ENCODE results near the gene GOLGA1.
"Not testable (repeated sequence)": the region's sequence is repeated elsewhere in the genome, so short reads cannot be mapped to it uniquely, and the experiment has no call there.

GOLGA1 gene

DNA sequence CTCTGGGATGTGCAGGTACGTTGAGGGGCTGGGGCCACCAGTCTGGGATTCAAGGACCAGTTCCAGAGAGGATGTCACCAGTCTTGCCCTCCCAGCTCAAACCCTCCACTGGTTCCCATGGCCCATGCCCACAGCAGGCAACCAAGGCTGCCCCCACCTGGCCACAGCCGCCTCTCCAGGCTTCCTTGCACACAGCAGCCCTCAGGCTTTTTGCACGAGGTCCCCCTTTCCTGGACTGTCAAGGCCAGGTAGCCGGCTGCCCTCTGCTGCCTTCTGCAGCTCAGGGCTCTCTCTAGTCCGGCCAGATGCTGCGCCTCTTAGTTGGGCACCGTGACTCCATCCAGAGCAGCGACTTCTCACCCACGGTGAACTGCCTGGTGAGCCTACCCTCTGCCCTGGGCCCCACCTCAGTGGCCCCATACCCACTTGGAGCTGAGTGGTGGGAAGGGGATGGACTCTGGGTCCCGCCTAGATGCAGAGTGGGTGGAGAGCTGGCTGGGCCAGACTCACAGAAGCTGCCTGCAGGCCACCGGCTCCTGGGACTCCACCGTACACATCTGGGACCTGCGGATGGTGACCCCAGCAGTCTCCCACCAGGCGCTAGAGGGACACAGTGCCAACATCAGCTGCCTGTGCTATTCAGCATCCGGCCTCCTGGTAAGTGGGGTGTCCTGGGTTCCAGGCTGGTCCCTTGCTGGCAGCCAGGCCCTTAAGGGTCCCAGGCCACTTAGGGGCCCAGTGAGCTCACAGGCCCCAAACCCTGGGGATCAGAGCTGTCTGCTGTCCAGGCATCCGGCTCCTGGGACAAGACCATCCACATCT, 84.7 kb downstream of the GOLGA1 start:
- DNase-seq: no peak

DNA sequence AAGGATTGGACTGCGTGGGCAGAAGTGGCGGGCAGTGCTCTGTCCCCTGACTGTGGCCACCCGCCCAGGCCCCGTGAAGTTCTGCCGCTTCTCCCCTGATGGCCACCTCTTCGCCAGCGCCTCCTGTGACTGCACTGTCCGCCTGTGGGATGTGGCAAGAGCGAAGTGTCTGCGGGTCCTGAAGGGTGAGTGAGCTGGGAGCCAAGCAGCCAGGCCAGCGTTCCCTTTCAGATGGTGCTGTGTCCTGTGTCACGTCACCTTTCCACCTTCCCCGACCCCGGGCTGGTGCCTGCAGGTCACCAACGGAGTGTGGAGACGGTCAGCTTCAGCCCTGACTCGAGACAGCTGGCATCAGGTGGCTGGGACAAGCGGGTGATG, 85.3 kb downstream of the GOLGA1 start:
- DNase-seq: no peak

DNA sequence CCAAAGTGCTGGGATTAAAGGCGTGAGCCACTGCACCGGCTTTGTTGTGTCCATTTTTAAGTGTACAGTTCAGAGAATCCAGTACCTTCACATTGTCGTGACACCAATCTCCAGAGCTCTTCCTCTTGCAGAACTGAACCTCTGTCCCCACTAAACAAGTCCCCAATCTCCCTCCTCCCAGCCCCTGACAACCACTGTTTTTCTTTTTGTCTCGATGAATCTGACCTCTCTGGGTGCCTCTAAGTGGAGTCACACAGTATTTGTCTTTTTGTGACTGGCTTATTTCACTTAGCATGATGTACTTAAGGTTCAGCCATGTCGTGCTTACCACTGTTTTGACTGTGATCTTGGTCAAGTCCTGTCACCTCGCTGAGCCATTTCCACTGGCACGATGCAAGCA, 86.1 kb downstream of the GOLGA1 start:
- no peak for DNase-seq

DNA sequence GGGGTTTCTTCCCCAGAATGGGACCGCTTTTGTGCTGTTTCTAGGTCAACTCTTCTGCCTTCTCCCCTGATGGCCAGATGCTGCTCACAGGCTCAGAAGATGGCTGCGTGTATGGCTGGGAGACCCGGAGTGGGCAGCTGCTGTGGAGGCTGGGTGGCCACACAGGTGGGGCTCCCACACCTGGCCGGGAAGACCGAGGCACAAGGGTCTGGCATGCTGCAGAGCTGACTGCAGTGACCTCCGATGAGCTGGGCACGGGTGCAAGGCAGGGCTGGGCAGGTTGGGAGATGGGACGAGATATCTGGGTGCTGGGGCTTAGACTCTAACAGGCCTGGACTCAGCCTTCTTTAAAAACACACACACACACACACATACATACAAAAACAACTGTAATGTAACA, 86.7 kb downstream of the GOLGA1 start:
- DNase-seq: no peak

DNA sequence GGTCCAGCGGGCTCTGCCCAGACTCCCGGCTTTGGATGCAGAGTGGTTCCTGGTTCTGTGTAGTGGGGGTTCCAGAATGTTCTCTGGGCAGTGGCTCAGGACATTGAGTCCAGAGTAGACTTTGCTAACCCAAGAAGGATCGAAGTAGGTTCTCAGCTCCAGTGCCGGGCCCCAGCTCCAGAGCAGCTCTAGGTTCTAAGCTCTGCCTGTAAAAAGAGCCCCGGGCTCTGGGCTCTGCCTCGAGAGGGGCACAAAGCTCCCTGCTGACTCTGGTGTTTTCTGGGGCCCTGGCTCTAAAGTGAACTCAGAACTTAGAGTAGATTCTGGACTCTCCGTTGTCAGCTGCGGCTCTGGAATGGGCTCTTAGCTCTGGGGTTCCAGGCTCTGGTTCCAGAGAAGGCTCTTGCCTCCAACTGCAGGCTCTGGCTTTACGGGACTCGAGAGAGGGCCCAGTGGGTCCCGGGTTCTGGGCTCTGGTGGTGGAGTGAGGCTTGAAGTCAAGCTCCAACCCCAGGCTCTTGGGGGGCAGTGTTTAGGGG, 87.2 kb downstream of the GOLGA1 start:
- DNase-seq: no peak

DNA sequence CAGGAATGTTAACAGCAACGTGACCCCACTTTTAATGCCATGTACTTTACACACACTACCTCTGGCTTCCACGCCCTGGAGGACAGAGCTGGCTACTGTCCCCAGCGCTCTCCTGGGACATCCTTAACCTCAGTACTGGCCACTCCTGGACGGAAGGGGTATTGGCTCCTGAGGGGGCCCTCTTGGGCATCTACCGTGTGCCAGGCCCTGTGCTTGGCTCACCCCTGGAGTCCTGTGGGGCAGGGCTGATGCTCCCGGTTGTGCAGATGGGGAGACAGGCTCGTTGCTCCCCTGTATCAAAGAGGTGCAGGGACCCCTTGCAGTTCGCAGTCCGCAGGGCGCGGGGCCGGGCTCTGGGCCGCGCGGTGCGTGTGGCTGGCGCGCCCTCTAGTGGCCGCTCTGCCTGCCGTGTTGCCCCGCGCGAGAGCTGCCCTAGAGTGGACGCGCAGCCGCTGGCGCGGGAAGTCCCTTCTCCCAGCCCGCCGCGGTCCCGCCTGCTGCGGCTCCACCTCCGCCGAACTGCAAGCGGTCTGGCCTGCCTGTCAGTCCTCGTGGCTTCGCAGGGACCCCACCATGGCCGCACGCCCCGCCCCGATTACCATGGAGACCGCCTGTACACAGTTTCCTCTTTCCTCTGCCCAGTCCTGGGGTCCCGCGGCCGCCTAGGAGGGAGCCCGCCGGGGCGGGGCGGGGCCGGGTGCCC, 87.9 kb downstream of the GOLGA1 start, which contains the start of gene WDR38:
TSS of gene WDR38 (plus strand) at position 632 of the 703 bp plus-strand sequence. CDS start 72 bp downstream, outside the sequence.
- peak; percentile 77 for DNase-seq

DNA sequence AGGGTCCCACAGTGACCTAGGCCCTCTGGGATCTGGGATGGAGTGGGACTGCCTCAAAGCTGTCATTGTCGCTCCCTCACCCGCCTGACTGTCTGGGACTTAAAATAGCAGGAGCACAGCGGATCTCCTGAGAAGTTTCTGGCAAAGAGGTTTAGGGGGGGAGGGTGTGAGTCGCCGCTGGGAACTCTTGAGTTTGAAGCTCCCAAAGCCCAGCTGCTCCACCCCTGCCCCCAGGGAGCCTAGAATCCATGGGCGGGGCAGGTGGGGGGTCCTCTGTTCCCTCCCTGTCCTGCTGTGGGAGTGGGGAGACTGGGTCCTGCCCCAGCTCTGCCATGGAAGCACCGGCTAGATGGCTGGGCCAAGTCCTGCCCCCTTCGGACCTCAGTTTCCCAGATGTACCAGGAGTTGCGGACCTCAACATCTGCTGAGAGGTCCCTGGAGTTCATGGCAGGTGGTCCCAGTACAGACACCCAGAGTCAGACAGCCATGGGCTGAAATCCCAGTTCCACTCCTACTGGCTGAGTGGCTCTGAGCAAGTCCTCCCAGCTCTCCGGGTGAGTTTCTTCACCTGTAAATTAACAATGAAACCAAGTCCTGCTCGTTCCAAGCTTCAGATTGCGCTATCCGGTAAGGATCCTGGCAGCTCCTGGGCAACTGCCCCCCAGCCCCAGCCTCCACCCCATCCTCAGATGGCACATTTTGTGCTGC, 88.6 kb downstream of the GOLGA1 start:
- no peak for DNase-seq

DNA sequence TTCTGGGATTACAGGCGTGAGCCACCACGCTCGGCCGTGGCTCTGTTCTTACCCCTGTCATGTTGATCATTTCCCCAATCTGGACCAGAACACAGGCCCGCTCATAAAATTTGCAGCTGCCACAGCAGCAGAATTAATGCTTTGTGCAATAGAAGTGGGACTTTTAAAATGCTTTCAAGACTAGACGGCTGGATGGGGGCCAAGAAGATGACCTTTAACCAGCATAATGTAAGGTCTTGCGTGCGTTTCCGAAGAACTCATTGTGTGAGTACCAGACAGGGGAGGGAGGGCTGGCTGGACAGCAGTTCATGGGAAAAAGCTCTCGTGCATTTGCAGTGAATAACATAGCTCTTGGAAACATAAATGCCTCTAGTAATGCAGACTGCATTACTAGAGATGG, 91.1 kb downstream of the GOLGA1 start:
- no peak for DNase-seq

DNA sequence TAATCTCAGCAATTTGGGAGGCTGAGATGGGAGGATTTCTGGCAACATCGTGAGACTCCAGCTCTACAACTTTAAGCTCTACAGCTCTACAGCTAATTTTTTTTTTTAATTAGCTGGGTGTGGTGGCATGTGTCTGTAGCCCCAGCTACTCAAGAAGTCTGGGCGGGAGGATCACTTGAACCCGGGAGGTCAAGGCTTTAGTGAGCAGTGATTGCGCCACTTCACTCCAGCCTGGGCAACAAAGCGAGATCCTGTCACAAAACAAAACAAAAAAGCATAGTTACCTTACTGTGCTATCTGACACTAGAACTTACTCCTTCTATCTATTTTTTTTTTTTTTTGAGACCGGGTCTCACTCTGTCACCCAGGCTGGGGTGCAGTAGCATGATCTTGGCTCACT, 93.9 kb downstream of the GOLGA1 start:
- no peak for DNase-seq

DNA sequence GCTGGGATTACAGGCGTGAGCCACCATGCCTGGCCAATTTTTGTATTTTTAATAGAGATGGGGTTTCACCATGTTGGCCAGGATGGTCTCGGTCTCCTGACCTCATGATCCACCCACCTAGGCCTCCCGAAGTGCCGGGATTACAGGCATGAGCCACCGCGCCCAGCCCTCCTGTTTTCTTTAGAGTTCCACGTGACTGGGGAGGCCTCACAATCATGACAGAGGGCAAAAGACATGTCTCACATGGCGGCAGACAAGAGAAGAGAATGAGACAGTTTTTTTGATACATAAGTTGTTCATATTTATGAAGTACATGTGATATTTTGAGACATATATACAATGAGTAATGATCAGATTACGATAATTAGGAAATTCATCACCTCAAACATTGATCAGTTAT, 94.4 kb downstream of the GOLGA1 start:
- not testable (repeated sequence) for DNase-seq

DNA sequence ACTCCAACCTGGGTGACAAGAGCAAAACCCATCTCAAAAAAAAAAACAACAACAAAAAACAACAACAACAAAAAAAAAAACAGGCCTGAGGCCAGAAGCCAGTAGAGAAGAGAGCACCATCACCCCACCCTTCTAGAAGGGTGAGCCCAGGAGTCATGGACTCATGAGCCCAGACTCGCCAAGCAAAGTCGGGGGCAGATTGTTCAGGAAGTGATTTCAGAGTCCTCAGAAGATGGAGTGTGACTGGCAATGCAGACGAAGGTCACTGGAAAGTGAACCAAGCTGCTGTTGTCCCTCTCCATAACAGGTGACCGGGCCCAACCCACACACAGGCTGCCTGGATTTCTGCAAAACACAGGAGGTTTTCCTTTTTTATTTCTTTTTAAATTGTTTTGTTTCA, 96.6 kb downstream of the GOLGA1 start:
- DNase-seq: no peak

DNA sequence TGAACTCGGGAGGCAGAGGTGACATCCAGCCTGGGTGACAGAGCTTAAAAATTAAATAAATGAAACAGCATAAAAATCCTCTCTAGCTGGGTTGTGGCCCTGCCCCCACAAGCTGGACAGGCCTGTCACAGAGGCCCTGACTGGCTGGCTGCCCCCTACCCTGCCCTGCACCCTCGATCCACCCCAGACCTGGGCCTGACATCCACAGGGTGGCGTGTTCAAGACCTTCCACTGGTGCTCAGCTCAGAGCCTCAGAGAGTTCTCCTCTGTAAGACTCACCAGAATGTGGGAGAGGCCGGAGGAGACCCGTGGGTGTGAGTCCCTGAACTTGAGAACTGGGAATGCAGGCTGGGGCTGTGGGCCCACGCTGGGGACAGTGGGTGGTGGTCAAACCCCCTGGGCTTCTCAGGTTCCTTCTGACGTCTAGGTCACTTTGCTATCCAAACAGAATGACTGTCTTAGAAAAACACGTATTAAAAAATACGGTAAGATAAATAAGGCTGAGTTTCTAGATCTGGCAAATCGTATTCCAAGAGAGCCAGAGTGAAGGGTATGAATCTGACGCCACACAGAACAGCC, 97.3 kb downstream of the GOLGA1 start:
- DNase-seq: no peak

DNA sequence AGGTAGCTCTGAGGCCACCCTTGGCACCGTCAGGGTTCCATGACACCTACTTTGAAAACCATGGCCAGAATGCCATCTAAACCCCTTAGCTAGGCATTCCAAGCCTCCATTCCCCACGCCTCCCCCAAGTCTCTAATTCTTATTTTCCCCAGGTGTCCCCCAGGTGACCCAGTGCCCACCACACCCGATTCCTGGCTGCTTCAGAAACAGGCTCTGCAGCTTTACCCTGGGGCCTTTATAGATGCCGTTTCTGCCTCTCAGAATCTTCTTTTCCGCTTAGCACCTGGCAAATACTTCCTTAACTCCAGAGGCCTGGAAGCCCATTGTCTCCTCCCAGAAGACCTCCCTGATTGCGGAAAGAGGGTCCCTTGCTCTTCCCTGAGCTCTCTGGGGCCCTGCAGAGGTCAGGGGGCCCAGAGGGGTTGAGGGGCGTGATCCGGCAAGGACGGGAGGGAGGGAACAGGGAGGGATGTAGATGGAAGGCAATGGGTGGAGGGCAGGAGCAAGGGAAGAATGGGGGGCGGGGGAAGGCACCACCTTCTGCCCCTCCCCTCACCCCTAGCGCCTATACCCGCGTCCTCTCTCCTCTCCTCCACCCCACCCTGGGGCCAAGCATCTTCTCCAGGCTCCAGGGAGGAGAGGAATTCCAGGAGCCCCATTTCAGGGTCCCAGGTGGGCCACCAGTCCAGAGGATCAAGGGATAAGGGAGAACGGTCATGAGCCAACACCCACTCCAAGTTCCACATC, 99.6 kb downstream of the GOLGA1 start:
- DNase-seq: no peak

DNA sequence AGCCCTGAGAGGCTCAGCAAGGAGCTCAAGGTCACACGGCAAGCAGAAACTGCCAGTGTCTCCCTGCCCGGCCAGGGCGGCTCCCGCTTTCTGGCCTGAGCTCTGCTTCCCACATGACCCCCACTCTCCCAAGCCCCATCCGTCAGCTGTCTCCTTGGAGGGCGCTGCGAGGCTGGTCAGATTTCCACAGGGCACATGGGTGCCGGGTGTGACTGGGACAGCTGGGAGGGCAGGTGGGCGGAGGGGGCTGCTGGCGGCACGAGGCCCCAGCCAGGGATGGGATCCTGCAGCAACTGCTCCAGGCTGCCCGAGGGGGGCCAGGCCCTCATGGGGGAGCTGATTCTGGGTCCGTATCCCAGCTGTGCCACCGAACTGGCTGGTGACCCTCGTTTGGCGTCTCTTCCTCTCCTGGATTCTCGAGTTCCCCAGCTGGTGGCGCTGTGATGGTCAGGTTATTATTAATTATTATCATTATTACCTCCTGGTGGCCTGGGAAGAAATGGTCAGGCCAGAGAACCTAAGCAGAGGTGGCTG, 100.5 kb downstream of the GOLGA1 start:
- no peak for DNase-seq

DNA sequence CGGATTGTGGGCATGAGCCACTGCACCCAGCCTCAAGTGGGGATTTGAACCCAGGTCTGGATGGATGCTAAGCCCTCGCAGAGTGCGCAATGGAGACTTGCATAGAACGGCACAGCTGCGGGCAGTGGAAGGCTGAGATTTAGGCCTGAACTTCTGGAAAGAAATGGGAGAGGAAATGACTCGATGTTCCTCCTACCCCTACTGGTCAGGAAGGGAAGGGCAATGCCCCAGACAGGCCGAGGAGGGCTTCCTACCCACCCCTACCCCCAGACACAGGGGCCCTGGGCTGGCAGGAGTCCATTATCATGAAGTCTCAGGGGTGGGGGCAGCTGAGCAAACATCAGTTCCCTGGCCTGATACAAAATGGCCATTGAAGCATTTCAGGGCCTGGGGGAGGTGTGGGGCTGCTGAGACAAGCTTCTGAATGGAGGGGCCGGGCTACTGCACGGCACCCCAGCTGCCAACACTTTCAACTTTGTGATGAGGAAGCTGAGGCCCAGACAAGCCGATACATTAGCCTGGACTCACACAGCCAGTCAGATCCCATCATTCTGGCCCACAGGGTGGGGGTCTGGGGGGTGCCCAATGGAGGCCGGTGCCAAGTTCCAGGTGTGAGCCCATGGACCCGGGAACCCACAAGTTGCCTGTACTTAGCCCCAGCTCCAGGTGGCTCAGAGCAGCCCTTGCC, 101.1 kb downstream of the GOLGA1 start:
- no peak for DNase-seq

DNA sequence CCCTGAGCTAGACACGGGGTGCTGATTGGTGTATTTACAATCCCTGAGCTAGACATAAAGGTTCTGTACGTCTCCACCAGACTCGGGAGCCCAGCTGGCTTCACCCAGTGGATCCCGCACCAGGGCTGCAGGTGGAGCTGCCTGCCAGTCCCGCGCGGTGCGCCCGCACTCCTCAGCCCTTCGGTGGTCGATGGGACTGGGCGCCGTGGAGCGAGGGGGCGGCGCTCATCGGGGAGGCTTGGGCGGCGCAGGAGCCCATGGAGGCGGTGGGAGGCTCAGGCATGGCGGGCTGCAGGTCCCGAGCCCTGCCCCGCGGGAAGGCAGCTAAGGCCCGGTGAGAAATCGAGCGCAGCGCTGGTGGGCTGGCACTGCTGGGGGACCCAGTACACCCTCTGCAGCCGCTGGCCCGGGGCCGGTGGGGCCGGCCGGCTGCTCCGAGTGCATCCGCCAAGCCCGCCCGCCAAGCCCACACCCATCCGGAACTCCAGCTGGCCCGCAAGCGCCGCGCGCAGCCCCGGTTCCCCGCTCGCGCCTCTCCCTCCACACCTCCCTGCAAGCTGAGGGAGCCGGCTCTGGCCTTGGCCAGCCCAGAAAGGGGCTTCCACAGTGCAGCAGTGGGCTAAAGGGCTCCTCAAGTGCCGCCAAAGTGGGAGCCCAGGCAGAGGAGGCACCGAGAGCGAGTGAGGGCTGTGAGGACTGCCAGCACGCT, 102.2 kb downstream of the GOLGA1 start:
- not testable (repeated sequence) for DNase-seq

DNA sequence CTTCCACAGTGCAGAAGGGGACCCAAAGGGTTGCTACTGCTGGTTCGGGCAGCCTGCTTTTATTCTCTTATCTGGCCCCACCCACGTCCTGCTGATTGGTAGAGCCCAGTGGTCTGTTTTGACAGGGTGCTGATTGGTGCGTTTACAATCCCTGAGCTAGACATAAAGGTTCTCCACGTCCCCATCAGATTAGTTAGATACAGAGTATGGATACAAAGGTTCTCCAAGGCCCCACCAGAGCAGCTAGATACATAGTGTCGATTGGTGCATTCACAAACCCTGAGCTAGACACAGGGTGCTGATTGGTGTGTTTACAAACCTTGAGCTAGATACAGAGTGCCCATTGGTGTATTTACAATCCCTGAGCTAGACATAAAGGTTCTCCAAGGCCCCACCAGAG, 102.8 kb downstream of the GOLGA1 start:
- not testable (repeated sequence) for DNase-seq

DNA sequence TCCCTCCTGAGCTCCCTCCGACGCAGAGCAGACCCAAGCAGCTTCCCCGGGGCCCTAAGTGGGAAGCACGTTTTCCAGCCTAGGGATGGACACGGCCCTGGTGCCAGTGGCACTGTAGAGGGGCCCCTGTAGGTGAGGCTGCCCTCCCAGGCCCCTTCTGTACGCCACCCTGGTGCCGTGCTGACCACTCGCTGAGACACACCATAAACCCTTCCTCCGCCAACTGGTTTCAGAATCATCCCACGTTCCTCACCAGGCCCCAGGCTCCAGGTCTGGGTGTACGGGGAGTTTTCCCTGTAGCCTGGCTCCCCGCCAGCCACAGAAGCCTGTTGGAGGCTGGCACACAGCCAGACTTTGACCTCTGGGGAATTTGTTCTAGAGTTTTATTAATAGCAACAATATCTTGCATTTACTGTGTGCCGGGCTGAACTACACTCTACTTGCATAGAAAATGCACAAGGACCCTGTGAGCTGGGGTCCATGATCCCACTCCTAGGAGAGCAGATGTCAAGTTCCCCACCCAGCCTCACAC, 105.8 kb downstream of the GOLGA1 start:
- no peak for DNase-seq

DNA sequence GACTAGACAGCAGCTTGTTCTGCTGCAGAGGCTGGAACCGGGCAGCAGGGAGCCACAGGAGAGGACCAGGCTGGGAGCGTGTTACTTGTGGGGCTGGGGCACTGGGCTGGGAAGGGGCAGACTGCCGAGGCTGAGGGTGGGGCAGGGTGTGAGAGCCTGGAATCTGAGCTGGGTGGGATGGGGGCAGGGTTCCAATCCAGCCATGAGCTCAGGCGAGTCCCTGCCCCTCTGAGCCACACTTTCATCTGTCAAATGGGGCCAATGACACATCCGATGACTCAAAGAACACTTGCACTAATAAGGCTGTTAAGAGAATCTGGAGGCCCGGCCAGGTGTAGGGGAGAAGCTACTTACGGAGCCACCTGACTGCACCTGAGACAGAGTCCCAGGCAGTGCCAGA, 106.3 kb downstream of the GOLGA1 start:
- no peak for DNase-seq

DNA sequence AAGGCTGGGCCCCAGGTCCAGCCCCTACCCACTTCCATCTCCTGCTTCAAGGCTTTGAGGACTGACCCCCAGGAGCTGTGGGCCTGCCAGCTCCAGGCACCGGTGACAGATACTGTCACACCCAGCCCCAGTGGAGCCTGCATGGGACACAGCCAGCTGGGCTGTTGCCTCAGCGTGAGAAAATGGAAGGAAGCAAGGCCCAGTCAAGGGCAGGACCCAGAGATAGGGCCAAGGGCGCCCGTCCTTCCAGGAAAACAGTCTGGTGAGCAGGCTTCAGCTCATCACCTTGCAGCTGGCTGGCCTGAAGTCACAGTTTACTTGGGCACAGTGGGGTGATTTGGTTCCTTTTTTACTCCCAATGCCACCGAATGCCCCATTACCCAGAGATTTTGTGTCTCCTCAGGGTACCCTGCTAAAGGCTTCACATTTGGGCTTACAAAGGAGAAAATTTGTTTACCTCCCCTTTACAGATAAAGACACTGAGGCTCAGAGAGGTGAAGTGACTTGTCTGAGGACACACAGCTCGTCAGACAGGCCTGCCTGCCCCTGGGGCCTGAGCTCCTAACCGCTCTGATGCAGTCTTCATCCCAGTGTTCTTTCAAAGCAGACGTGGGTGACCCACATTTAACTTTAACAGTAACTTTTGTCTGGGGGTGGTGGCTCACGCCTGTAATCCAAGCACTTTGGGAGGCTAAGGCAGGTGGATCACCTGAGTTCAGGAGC, 109.1 kb downstream of the GOLGA1 start:
- no peak for DNase-seq
